Suprapubic skin (tissue), 4 donors: ENCODE data around the gene FGF12. TPM values are rescaled to one million over a fixed set of nuclear protein-coding genes. Genes with fewer than 3 reads are reported as not detected.

Experiments used
- DNase-seq, 2 donors: peaks; one replicate each; pipeline ENCODE4 v3.0.0-alpha.2; 2019; ENCODE audit warnings: low spot score in 2 of 2
- H3K27ac ChIP-seq: fragments of 200-600 bp; sonication (generic); one replicate; pipeline ENCODE4 v1.5.1; 2019
- H3K27me3 ChIP-seq: fragments of 200-600 bp; sonication (generic); one replicate; pipeline ENCODE4 v1.5.1; 2019
- H3K36me3 ChIP-seq: fragments of 200-600 bp; sonication (generic); one replicate; pipeline ENCODE4 v1.5.1; 2019
- H3K4me1 ChIP-seq: fragments of 200-600 bp; sonication (generic); one replicate; pipeline ENCODE4 v1.5.1; 2019
- H3K4me3 ChIP-seq: fragments of 200-600 bp; sonication (generic); one replicate; pipeline ENCODE4 v1.5.1; 2019; ENCODE audit warnings: mild to moderate bottlenecking
- H3K9me3 ChIP-seq: fragments of 200-600 bp; sonication (generic); one replicate; pipeline ENCODE4 v1.5.1; 2019
- EP300 ChIP-seq: sonication (generic); formaldehyde crosslinking; IDR thresholded peaks from one replicate; pipeline ENCODE4 v1.6.1; 2017; ENCODE audit warnings: antibody characterized with exemption
- POLR2A ChIP-seq, 2 donors: fragments of 450-650 bp; IDR thresholded peaks; one replicate each; pipeline ENCODE4 v1.6.1; 2017; ENCODE audit warnings: antibody characterized with exemption in 2 of 2, mild to moderate bottlenecking in 2 of 2, moderate library complexity in 2 of 2
- POLR2AphosphoS5 ChIP-seq, 3 donors: sonication (generic); formaldehyde crosslinking; IDR thresholded peaks; one replicate each; pipeline ENCODE4 v1.6.1; 2017; ENCODE audit warnings: antibody characterized with exemption in 3 of 3
- total RNA-seq, 4 donors: library from RNA; depleted of rRNA; stranded (reverse); fragments of >200 nt; gene quantifications; one replicate each; pipeline ENCODE4 v1.1.0, GENCODE V29; 2016
- TF ChIP-seq, protein P1 (sequence below), 2 donors: fragments of 200-600 bp in 1 of 2; fragments of 450-650 bp in 1 of 2; sonication (generic) in 1 of 2; IDR thresholded peaks; one replicate each; pipeline ENCODE4 v1.5.1; 2016 to 2019; ENCODE audit warnings: antibody characterized with exemption in 2 of 2, mild to moderate bottlenecking in 1 of 2, moderate library complexity in 1 of 2

Gene FGF12
- total RNA-seq, 4 donors from 2014 or later = 1.5 to 3.6 (median 1.6) TPM

DNA sequence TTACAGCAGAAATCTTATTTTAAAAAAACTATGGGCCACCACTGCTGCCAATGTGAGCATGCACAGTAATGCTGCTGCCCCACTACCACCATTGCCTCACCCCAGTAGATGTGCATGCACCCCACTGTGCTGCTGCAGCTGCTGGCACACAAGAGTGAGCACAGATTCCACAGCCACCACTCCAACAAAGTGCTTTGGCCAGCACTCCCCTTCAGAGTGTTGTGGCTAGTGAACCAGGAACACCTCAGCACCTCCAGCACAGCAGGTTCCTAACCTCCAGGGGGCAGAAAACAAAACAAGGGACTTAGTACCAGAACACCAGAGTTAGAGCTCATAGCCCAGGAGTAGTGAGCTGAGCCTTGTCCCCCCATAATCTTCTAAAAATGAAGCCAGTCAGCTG, 636.8 kb downstream of the FGF12 start:
- Histone ChIP-seq H3K27me3 (no peaks in the 10 kb centered on the region), H3K9me3 (no peaks in the 10 kb centered on the region), H3K4me1 (no peaks in the 10 kb centered on the region), H3K36me3 (no peaks in the 10 kb centered on the region), H3K27ac (no peak overlapping the region), H3K4me3 (no peak overlapping the region)
- no peak for TF ChIP-seq POLR2A (IDR thresholded peaks at IDR 0.05)
- TF ChIP-seq, protein P1, sequence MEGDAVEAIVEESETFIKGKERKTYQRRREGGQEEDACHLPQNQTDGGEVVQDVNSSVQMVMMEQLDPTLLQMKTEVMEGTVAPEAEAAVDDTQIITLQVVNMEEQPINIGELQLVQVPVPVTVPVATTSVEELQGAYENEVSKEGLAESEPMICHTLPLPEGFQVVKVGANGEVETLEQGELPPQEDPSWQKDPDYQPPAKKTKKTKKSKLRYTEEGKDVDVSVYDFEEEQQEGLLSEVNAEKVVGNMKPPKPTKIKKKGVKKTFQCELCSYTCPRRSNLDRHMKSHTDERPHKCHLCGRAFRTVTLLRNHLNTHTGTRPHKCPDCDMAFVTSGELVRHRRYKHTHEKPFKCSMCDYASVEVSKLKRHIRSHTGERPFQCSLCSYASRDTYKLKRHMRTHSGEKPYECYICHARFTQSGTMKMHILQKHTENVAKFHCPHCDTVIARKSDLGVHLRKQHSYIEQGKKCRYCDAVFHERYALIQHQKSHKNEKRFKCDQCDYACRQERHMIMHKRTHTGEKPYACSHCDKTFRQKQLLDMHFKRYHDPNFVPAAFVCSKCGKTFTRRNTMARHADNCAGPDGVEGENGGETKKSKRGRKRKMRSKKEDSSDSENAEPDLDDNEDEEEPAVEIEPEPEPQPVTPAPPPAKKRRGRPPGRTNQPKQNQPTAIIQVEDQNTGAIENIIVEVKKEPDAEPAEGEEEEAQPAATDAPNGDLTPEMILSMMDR (IDR thresholded peaks at IDR 0.05) = no peak
- TF ChIP-seq POLR2AphosphoS5 (IDR thresholded peaks at IDR 0.05) = no peak
- no peak for TF ChIP-seq EP300
- no peak for DNase-seq

Other genes with a start within 250 kb of the FGF12 start
- gene MB21D2, start 190.3 kb upstream of the FGF12 start, total RNA-seq = 10 to 100 TPM in 3 of 4 donors, 1 to 10 TPM in 1; 9.2 to 12.2 (median 10.7) TPM